ENCODE results near the gene KAZN.

Gene KAZN

GRCh38 chr1:14694589-14694988 lies 96.1 kb downstream of the KAZN start (continued):
- TF ChIP-seq ZBTB26 (tag by site-specific recombination; optimal IDR thresholded peaks at IDR 0.05) (no peak), ZNF76 (tag by site-specific recombination; IDR thresholded peaks at IDR 0.05; ENCODE audit: borderline replicate concordance, low read depth) (no peak)

GRCh38 chr1:14696761-14697160 lies 98.3 kb downstream of the KAZN start:
- Histone ChIP-seq H3K4me1 (ENCODE audit: control insufficient read depth, insufficient read depth, low read length) (no peaks in the 10 kb centered on the region), H3K36me3 (ENCODE audit: control insufficient read depth in 2 of 2, insufficient read depth in 1 of 2, low read length in 2 of 2) (no peaks in the 10 kb centered on the region), H3K27ac (ENCODE audit: extremely low read depth, low read depth, low read length) (no peak overlapping the region), H3K9me3 (ENCODE audit: control insufficient read depth, insufficient read depth, low read depth, low read length) (no peaks in the 10 kb centered on the region), H3K4me3 (ENCODE audit: low read depth, low read length) (no peak overlapping the region)
- CTCF ChIA-PET = no interaction called here
- TF ChIP-seq ZNF777 (tag by site-specific recombination; IDR thresholded peaks at IDR 0.05; ENCODE audit: borderline replicate concordance) = no peak
- POLR2A ChIA-PET = no interaction called here

DNA sequence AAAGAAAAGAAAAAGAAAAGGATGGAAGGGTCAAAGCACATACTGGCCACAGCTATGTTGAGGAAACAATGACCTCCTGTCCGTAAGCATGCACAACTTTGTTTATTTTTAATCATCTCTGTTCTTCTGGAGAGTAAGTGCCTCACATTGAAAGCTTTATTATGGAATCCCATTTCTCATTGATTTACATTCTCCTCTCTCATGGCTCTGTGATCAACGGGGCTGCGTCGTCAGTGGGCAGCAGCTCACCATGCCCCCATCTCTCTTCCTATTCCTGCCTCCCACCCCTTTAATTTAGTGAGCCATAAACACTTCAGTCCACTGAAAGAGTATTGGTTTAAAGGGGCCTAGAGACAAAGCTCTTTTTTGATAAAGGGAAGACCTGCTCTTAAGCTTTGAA lies 98.9 kb downstream of the KAZN start:
- Histone ChIP-seq H3K36me3 (ENCODE audit: control insufficient read depth in 2 of 2, insufficient read depth in 1 of 2, low read length in 2 of 2) (no peaks in the 10 kb centered on the region), H3K4me1 (ENCODE audit: control insufficient read depth, insufficient read depth, low read length) (no peaks in the 10 kb centered on the region), H3K27ac (ENCODE audit: extremely low read depth, low read depth, low read length) (no peak overlapping the region), H3K9me3 (ENCODE audit: control insufficient read depth, insufficient read depth, low read depth, low read length) (no peaks in the 10 kb centered on the region), H3K4me3 (ENCODE audit: low read depth, low read length) (no peak overlapping the region)
- no peak for TF ChIP-seq ZNF561 (tag by site-specific recombination; IDR thresholded peaks at IDR 0.05; ENCODE audit: borderline replicate concordance)
- no peak for TF ChIP-seq ZNF155 (tag by site-specific recombination; IDR thresholded peaks at IDR 0.05)
- TF ChIP-seq ZNF585B (tag by site-specific recombination; IDR thresholded peaks at IDR 0.05) = no peak
- TF ChIP-seq IKZF3 (tag by site-specific recombination; IDR thresholded peaks at IDR 0.05) = no peak
- TF ChIP-seq, protein P1, sequence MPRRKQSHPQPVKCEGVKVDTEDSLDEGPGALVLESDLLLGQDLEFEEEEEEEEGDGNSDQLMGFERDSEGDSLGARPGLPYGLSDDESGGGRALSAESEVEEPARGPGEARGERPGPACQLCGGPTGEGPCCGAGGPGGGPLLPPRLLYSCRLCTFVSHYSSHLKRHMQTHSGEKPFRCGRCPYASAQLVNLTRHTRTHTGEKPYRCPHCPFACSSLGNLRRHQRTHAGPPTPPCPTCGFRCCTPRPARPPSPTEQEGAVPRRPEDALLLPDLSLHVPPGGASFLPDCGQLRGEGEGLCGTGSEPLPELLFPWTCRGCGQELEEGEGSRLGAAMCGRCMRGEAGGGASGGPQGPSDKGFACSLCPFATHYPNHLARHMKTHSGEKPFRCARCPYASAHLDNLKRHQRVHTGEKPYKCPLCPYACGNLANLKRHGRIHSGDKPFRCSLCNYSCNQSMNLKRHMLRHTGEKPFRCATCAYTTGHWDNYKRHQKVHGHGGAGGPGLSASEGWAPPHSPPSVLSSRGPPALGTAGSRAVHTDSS (tag by site-specific recombination; IDR thresholded peaks at IDR 0.05) = no peak
- ChIA-PET CTCF (no interaction called here), POLR2A (no interaction called here)

GRCh38 chr1:14698314-14698713 lies 99.8 kb downstream of the KAZN start:
- no peak overlapping the region for H3K4me3 ChIP-seq (ENCODE audit: low read depth, low read length)
- H3K36me3 ChIP-seq (ENCODE audit: control insufficient read depth in 2 of 2, insufficient read depth in 1 of 2, low read length in 2 of 2) = no peaks in the 10 kb centered on the region
- no peaks in the 10 kb centered on the region for H3K9me3 ChIP-seq (ENCODE audit: control insufficient read depth, insufficient read depth, low read depth, low read length)
- H3K27ac ChIP-seq (ENCODE audit: extremely low read depth, low read depth, low read length) = no peak overlapping the region
- ChIA-PET CTCF (no interaction called here), POLR2A (no interaction called here)
- H3K4me1 ChIP-seq (ENCODE audit: control insufficient read depth, insufficient read depth, low read length) = no peaks in the 10 kb centered on the region
- TF ChIP-seq BCL6B (tag by site-specific recombination; IDR thresholded peaks at IDR 0.05) = no peak
- TF ChIP-seq ZNF138 (tag by site-specific recombination; IDR thresholded peaks at IDR 0.05; ENCODE audit: borderline replicate concordance) = no peak
- TF ChIP-seq ZNF596 (tag by site-specific recombination; IDR thresholded peaks at IDR 0.05) = no peak
- no peak for TF ChIP-seq ZBTB44 (tag by site-specific recombination; IDR thresholded peaks at IDR 0.05)
- no peak for TF ChIP-seq KLF1 (tag by site-specific recombination; IDR thresholded peaks at IDR 0.05)
- no peak for TF ChIP-seq KLF8 (tag by site-specific recombination; IDR thresholded peaks at IDR 0.05)
- TF ChIP-seq ZNF704 (tag by site-specific recombination; IDR thresholded peaks at IDR 0.05) = no peak
- no peak for TF ChIP-seq ZNF843 (tag by site-specific recombination; IDR thresholded peaks at IDR 0.05)
- TF ChIP-seq, protein P2, sequence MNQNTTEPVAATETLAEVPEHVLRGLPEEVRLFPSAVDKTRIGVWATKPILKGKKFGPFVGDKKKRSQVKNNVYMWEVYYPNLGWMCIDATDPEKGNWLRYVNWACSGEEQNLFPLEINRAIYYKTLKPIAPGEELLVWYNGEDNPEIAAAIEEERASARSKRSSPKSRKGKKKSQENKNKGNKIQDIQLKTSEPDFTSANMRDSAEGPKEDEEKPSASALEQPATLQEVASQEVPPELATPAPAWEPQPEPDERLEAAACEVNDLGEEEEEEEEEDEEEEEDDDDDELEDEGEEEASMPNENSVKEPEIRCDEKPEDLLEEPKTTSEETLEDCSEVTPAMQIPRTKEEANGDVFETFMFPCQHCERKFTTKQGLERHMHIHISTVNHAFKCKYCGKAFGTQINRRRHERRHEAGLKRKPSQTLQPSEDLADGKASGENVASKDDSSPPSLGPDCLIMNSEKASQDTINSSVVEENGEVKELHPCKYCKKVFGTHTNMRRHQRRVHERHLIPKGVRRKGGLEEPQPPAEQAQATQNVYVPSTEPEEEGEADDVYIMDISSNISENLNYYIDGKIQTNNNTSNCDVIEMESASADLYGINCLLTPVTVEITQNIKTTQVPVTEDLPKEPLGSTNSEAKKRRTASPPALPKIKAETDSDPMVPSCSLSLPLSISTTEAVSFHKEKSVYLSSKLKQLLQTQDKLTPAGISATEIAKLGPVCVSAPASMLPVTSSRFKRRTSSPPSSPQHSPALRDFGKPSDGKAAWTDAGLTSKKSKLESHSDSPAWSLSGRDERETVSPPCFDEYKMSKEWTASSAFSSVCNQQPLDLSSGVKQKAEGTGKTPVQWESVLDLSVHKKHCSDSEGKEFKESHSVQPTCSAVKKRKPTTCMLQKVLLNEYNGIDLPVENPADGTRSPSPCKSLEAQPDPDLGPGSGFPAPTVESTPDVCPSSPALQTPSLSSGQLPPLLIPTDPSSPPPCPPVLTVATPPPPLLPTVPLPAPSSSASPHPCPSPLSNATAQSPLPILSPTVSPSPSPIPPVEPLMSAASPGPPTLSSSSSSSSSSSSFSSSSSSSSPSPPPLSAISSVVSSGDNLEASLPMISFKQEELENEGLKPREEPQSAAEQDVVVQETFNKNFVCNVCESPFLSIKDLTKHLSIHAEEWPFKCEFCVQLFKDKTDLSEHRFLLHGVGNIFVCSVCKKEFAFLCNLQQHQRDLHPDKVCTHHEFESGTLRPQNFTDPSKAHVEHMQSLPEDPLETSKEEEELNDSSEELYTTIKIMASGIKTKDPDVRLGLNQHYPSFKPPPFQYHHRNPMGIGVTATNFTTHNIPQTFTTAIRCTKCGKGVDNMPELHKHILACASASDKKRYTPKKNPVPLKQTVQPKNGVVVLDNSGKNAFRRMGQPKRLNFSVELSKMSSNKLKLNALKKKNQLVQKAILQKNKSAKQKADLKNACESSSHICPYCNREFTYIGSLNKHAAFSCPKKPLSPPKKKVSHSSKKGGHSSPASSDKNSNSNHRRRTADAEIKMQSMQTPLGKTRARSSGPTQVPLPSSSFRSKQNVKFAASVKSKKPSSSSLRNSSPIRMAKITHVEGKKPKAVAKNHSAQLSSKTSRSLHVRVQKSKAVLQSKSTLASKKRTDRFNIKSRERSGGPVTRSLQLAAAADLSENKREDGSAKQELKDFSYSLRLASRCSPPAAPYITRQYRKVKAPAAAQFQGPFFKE (tag by site-specific recombination; IDR thresholded peaks at IDR 0.05; ENCODE audit: borderline replicate concordance) = no peak
- no peak for TF ChIP-seq ZNF548 (tag by site-specific recombination; IDR thresholded peaks at IDR 0.05)

Data from HEK293 (cell line).